ENCODE measurements around the gene MEGF6. TPM values are rescaled to one million over a fixed set of nuclear protein-coding genes. Genes with fewer than 3 reads are reported as not detected.

The MEGF6 gene
- total RNA-seq, 1 donor = 85.4 TPM

DNA sequence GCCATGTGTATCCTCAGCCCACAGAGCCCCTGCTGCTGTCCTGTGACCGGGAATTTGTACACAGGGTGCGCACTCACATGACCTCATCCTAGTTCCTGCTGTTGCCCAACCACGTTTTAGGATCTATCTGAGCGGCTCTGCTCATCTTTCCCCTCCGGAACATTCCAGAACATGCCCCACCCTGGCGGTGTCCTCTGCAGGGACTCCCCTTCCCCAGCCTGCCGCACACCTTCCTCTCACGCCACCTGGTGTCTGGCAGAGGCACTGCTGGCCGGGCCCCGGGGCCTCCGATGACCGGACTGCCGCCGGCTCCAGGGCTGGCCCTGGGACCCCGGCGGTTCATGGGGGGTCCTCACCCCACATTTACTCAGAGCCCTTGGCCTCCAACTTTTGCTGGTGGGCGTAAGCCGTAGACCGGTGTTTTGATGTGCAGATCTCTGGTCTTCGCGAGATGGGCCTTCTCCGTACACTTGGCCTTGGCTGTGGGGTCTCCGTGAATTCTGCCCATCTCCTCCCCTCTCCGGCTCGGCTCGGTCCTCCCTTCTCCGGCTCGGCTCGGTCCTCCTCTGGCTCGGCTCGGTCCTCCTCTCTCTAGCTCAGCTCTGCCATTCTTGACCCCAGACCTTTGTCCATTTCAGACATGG, 127.4 kb downstream of the MEGF6 start:
- H3K9me3 ChIP-seq (ENCODE audit: low read depth, low read length) = no peaks in the 10 kb centered on the region
- no peak for DNase-seq (ENCODE audit: insufficient read length, low spot score, missing footprints)

DNA sequence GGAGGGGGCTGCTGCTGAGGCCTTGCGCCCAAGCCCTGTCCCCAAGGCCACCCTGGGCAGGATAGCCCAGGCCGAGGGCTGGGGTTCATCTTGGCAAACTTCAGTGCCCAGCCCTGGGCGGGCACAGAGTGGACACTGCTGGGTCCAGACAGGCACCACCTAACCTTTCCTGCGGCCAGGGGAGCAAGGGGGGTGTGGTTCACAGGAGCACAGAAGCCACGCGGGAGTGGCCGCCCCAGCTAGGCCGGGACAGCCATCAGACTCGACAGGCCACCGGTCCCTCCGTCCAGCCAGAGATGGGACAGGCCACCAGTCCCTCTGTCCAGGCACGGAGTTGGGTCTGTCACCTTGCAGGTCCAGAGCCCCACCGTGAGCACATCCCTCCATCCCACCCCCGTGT, 127.9 kb downstream of the MEGF6 start:
- Histone ChIP-seq H3K36me3 (ENCODE audit: insufficient read depth, low read length) (no peaks in the 10 kb centered on the region), H3K27me3 (ENCODE audit: insufficient read depth, low read length) (no peaks in the 10 kb centered on the region), H3K79me2 (ENCODE audit: insufficient read depth, low read length) (no peaks in the 10 kb centered on the region), H3K27ac (ENCODE audit: low read depth, low read length) (no peak overlapping the region), H3K4me2 (ENCODE audit: insufficient read depth, low read length) (no peak overlapping the region), H3K4me3 (ENCODE audit: insufficient read depth, low read length) (no peak overlapping the region), H3K4me1 (ENCODE audit: insufficient read depth, low read length) (no peaks in the 10 kb centered on the region), H3K9me3 (ENCODE audit: low read depth, low read length) (no peaks in the 10 kb centered on the region), H4K20me1 (ENCODE audit: insufficient read depth, low read length) (peaks cover 4% of the 10 kb centered on the region), H2AFZ (ENCODE audit: low read length) (no peak overlapping the region)
- DNase-seq (ENCODE audit: insufficient read length, low spot score, missing footprints) = no peak
- TF ChIP-seq, protein P1, sequence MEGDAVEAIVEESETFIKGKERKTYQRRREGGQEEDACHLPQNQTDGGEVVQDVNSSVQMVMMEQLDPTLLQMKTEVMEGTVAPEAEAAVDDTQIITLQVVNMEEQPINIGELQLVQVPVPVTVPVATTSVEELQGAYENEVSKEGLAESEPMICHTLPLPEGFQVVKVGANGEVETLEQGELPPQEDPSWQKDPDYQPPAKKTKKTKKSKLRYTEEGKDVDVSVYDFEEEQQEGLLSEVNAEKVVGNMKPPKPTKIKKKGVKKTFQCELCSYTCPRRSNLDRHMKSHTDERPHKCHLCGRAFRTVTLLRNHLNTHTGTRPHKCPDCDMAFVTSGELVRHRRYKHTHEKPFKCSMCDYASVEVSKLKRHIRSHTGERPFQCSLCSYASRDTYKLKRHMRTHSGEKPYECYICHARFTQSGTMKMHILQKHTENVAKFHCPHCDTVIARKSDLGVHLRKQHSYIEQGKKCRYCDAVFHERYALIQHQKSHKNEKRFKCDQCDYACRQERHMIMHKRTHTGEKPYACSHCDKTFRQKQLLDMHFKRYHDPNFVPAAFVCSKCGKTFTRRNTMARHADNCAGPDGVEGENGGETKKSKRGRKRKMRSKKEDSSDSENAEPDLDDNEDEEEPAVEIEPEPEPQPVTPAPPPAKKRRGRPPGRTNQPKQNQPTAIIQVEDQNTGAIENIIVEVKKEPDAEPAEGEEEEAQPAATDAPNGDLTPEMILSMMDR (IDR thresholded peaks at IDR 0.05; ENCODE audit: extremely low read depth, low read depth, low read length) = no peak

More for the DNA sequence above, 127.4 kb downstream of the MEGF6 start:
- TF ChIP-seq, protein P1 (IDR thresholded peaks at IDR 0.05; ENCODE audit: extremely low read depth, low read depth, low read length) = peak; percentile 60
- H3K4me1 ChIP-seq (ENCODE audit: insufficient read depth, low read length) = no peaks in the 10 kb centered on the region
- H3K27ac ChIP-seq (ENCODE audit: low read depth, low read length) = no peak overlapping the region
- no peaks in the 10 kb centered on the region for H3K27me3 ChIP-seq (ENCODE audit: insufficient read depth, low read length)
- no peak overlapping the region for H2AFZ ChIP-seq (ENCODE audit: low read length)
- H3K4me3 ChIP-seq (ENCODE audit: insufficient read depth, low read length) = no peak overlapping the region
- peaks cover 4% of the 10 kb centered on the region for H4K20me1 ChIP-seq (ENCODE audit: insufficient read depth, low read length)
- no peak overlapping the region for H3K4me2 ChIP-seq (ENCODE audit: insufficient read depth, low read length)
- H3K79me2 ChIP-seq (ENCODE audit: insufficient read depth, low read length) = no peaks in the 10 kb centered on the region
- no peaks in the 10 kb centered on the region for H3K36me3 ChIP-seq (ENCODE audit: insufficient read depth, low read length)

DNA sequence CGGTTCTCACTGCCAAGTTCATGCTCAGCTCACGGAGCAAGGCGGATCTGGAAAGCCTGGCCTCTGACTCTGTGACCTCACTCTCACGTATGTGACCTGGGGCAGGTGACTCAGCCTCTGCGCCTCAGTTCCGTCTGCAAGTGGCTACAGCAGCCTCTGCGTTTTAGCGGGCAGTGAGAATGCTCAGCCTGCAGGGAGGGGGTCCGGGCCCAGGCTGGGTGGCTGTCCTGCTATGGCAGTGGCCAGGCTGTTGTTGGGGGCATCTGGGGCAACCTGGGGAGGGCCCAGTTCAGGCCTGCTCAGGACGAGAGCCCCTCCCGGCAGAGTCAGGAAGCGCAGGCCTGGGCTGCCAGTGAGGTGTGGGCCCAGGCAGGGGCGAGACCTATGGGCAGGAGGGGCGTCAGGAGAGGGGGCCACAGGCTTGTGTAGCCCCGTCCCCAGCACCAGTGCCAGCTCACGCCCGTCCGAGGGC, 128.9 kb downstream of the MEGF6 start:
- H3K79me2 ChIP-seq (ENCODE audit: insufficient read depth, low read length) = no peaks in the 10 kb centered on the region
- H3K27me3 ChIP-seq (ENCODE audit: insufficient read depth, low read length) = no peaks in the 10 kb centered on the region
- H3K4me2 ChIP-seq (ENCODE audit: insufficient read depth, low read length) = no peak overlapping the region
- no peak for DNase-seq (ENCODE audit: insufficient read length, low spot score, missing footprints)
- no peaks in the 10 kb centered on the region for H3K36me3 ChIP-seq (ENCODE audit: insufficient read depth, low read length)
- no peaks in the 10 kb centered on the region for H3K9me3 ChIP-seq (ENCODE audit: low read depth, low read length)
- H3K4me1 ChIP-seq (ENCODE audit: insufficient read depth, low read length) = no peaks in the 10 kb centered on the region
- no peak overlapping the region for H3K4me3 ChIP-seq (ENCODE audit: insufficient read depth, low read length)
- H3K27ac ChIP-seq (ENCODE audit: low read depth, low read length) = no peak overlapping the region
- TF ChIP-seq, protein P1 (IDR thresholded peaks at IDR 0.05; ENCODE audit: extremely low read depth, low read depth, low read length) = no peak
- peaks cover 4% of the 10 kb centered on the region for H4K20me1 ChIP-seq (ENCODE audit: insufficient read depth, low read length)
- no peak overlapping the region for H2AFZ ChIP-seq (ENCODE audit: low read length)

DNA sequence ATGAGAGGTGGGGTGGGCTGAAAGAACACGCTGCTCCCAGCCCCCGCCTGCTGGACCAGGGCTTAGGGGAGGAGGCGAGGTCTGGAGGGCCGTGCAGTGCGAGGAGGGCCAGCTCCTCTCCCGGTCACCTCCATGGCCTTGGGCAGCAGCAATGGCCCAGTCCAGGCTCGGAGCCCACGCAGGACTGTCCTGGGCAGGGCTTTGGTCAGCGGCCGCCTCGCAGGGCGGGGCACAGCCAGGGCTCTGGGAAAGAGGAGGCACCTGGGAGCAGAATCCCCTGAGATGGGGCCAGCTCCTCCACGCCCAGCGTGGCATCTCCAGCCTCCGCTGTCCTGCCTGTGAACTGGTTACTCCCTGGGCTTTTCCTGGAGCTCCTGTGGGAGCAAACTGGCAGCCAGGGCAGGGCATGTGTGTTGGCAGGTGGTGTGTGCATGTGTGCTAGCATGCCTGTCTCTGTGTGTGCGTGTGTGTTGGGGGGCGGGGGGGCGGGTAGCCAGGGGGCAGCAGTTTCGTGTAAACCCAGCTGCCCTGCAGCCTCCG, 129.4 kb downstream of the MEGF6 start:
- H3K4me1 ChIP-seq (ENCODE audit: insufficient read depth, low read length) = no peaks in the 10 kb centered on the region
- no peak overlapping the region for H3K27ac ChIP-seq (ENCODE audit: low read depth, low read length)
- H3K4me2 ChIP-seq (ENCODE audit: insufficient read depth, low read length) = no peak overlapping the region
- no peak overlapping the region for H2AFZ ChIP-seq (ENCODE audit: low read length)
- H3K27me3 ChIP-seq (ENCODE audit: insufficient read depth, low read length) = no peaks in the 10 kb centered on the region
- H4K20me1 ChIP-seq (ENCODE audit: insufficient read depth, low read length) = peaks cover 4% of the 10 kb centered on the region
- H3K79me2 ChIP-seq (ENCODE audit: insufficient read depth, low read length) = no peaks in the 10 kb centered on the region
- no peak for DNase-seq (ENCODE audit: insufficient read length, low spot score, missing footprints)
- TF ChIP-seq, protein P1 (IDR thresholded peaks at IDR 0.05; ENCODE audit: extremely low read depth, low read depth, low read length) = no peak
- no peaks in the 10 kb centered on the region for H3K36me3 ChIP-seq (ENCODE audit: insufficient read depth, low read length)
- H3K4me3 ChIP-seq (ENCODE audit: insufficient read depth, low read length) = no peak overlapping the region
- no peaks in the 10 kb centered on the region for H3K9me3 ChIP-seq (ENCODE audit: low read depth, low read length)
